ENCODE results near the gene MRPS14.
A peak's percentile ranks its signal among the peaks of the same experiment; 100 is the strongest.

MRPS14 gene

DNA sequence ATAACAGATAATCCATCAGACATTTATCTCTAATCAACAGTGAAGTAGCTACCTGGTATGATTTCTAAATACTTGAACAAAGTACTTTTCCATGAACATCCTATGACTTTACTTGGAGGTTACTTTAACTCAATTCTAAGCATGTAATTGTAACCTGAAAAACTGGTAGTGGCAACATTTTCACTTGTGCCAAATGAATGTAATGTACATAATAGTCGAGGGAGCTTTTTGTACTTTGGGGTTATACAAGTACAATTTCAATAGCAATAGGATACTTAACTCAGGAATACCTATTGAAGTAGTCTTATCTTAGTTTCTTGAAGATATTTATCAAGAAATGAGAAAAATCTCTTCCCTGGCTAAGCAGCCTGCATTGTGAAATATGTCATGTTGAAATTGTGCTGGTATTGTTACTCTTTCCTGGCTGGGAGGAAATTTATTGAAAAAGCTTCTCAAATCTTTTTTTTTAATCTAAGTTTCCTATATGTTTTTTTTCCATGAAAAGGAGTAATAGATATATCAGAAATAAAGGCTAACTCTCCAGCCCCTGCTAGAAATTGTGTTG lies 57.1 kb downstream of the MRPS14 start:
- H3K4me3 ChIP-seq (ENCODE audit: low read depth, low read length) = no peak overlapping the region
- TF ChIP-seq, protein P1, sequence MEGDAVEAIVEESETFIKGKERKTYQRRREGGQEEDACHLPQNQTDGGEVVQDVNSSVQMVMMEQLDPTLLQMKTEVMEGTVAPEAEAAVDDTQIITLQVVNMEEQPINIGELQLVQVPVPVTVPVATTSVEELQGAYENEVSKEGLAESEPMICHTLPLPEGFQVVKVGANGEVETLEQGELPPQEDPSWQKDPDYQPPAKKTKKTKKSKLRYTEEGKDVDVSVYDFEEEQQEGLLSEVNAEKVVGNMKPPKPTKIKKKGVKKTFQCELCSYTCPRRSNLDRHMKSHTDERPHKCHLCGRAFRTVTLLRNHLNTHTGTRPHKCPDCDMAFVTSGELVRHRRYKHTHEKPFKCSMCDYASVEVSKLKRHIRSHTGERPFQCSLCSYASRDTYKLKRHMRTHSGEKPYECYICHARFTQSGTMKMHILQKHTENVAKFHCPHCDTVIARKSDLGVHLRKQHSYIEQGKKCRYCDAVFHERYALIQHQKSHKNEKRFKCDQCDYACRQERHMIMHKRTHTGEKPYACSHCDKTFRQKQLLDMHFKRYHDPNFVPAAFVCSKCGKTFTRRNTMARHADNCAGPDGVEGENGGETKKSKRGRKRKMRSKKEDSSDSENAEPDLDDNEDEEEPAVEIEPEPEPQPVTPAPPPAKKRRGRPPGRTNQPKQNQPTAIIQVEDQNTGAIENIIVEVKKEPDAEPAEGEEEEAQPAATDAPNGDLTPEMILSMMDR (IDR thresholded peaks at IDR 0.05; ENCODE audit: insufficient read depth, low read depth, low read length, missing control alignments) = no peak
- no peak for DNase-seq (ENCODE audit: low read depth)

DNA sequence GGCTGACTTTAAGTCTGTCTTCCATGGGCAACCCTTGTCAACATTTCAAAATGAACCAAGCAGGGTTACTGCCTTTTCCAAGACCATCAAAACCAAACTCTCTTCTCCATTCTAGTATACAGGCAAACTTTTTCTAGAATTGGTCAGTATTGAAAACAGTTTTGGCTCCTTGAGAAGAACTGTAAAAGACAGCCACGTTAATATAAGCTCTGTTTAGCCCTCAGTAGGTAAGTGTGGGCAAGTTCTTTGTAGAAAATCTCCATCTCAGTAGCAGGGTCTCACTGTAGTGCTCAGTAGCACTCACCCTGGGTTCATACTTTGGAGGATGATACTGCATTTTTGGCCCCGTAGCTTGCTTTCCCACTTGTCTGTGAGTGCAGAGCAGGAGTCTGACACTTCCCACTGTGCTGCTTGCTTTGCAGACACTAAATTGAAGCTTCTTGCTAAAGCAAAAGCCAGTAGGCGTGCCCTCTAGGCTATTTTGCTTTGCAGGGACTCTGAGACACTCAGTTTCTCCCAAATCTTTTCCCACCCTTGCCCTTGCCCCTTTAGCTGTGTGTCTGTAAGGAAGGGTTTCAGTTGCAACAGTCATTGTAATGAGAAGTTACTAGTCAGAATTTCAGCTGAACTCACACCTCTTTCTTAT lies 57.7 kb downstream of the MRPS14 start:
- DNase-seq (ENCODE audit: low read depth) = no peak
- no peak overlapping the region for H3K4me3 ChIP-seq (ENCODE audit: low read depth, low read length)
- TF ChIP-seq, protein P1 (IDR thresholded peaks at IDR 0.05; ENCODE audit: insufficient read depth, low read depth, low read length, missing control alignments) = no peak

DNA sequence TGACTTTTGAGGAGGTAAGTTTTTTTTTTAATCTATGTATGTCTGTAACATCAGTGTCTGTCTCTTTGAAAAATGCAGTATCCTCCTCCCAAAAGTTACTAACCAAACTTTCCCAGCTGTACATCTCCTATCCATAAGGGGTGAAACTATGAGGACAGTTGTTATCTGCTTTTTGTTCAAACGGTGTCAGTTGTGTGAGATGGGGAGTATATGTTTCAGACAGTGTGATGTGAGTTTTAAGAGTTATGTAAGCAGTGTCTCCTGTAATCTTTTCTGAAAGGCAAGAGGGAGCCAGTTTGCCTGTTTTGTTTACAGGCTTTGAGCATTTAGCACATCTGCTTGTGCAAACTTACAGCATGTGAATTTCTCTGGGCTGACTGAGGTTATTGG lies 58.3 kb downstream of the MRPS14 start:
- no peak overlapping the region for H3K4me3 ChIP-seq (ENCODE audit: low read depth, low read length)
- no peak for DNase-seq (ENCODE audit: low read depth)

DNA sequence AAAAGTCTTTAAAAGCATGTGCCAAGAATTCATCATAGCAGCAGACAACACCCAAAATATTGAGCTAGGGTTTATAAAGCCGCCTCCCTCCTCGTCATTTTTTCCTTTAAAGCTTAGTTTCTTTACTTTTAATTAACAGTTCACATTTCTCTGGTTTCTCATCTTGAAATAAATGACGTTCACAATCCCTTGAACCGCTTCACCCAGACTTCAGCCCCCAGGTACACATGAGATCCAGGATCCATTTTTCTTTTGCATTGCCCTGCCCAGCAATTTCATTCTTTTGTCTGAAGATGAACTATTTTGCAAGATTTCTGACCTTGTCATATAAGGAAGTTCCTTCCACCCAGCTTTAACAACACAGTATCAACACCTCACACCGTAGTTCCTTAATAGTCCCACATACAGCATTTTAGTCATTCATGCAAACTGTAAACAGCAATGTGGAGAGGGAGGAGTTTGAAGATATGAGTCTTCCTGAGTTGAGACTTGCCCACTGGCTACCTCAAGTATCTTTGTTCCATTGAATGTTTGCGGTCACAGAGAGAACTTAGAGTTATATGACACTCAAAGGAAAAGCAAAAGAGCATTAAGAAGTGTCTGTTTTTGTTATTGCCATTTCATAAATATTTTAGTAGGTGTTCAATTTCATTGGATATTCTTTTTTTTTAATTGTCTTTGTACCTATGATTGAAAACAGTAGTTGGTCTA lies 58.8 kb downstream of the MRPS14 start:
- H3K4me3 ChIP-seq (ENCODE audit: low read depth, low read length) = no peak overlapping the region
- TF ChIP-seq, protein P1 (IDR thresholded peaks at IDR 0.05; ENCODE audit: insufficient read depth, low read depth, low read length, missing control alignments) = no peak
- DNase-seq (ENCODE audit: low read depth) = peak; percentile 29

More for the DNA sequence above, 58.3 kb downstream of the MRPS14 start:
- TF ChIP-seq, protein P1 (IDR thresholded peaks at IDR 0.05; ENCODE audit: insufficient read depth, low read depth, low read length, missing control alignments) = no peak

DNA sequence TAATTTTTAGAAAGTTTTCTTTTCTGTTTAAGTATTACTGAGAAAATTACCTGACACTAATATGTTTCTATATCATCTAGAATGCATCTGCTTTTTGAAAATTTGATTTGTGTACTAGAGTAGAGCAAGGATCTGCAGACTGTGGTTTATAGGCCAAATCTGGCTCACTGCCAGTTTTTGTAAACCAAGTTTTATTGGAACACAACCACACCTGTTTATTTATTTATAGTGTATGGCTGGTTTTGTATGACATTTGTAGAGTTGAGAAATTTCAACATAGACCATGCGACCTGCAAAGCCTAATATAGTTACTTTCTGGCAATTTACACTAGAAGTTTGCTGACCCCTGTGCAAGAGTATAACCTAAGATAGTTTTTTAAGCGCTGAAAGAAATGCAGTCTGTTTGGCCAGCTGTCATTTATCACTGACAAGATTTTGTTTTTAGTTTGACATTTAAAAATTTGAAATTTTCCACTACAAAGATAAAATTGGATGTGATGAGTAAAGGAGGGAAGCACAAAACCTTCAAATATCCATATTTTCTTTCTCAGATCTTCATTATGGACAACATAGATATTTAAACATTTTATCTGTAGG lies 59.6 kb downstream of the MRPS14 start:
- DNase-seq (ENCODE audit: low read depth) = no peak
- TF ChIP-seq, protein P1 (IDR thresholded peaks at IDR 0.05; ENCODE audit: insufficient read depth, low read depth, low read length, missing control alignments) = no peak
- no peak overlapping the region for H3K4me3 ChIP-seq (ENCODE audit: low read depth, low read length)
